Mononuclear cell (primary cell): ENCODE results near the gene TRPM1. TPM values are rescaled to one million over a fixed set of nuclear protein-coding genes. Genes with fewer than 3 reads are reported as not detected.

Experiments used
- H3K27me3 ChIP-seq: 2 replicates; pipeline ENCODE4 v1.6.0; 2011; ENCODE audit warnings: low read length, control low read depth; ENCODE audit not compliant: insufficient read depth
- H3K4me1 ChIP-seq: 2 replicates; pipeline ENCODE4 v1.5.1; 2011; ENCODE audit warnings: mild to moderate bottlenecking, low read length, control low read depth; ENCODE audit not compliant: insufficient read depth
- H3K4me3 ChIP-seq: 2 replicates; pipeline ENCODE4 v1.5.1; 2011; ENCODE audit warnings: mild to moderate bottlenecking, low read length, moderate library complexity
- H3K9me3 ChIP-seq: 2 replicates; pipeline ENCODE4 v1.5.1; 2011; ENCODE audit warnings: low read depth, mild to moderate bottlenecking, control low read depth, low read length
- total RNA-seq: library from RNA; depleted of rRNA; stranded (reverse); fragments of >200 nt; gene quantifications from one replicate; pipeline ENCODE4 v1.2.3, GENCODE V29; 2012

TRPM1 gene
- total RNA-seq, 1 donor, result not detected

- Histone ChIP-seq H3K9me3 (no peaks in the 10 kb centered on the region), H3K4me1 (no peaks in the 10 kb centered on the region)
These were observed 29.2 kb upstream of the TRPM1 start for GRCh38 chr15:31130576-31131237.

GRCh38 chr15:31129769-31130303, 28.3 kb upstream of the TRPM1 start:
- no peaks in the 10 kb centered on the region for H3K9me3 ChIP-seq
- H3K27me3 ChIP-seq, result no peaks in the 10 kb centered on the region
- H3K4me3 ChIP-seq, result no peak overlapping the region
- H3K4me1 ChIP-seq, result no peaks in the 10 kb centered on the region

More at GRCh38 chr15:31130576-31131237, 29.2 kb upstream of the TRPM1 start:
- H3K4me3 ChIP-seq, result no peak overlapping the region
- no peaks in the 10 kb centered on the region for H3K27me3 ChIP-seq

- H3K4me1 ChIP-seq, result no peaks in the 10 kb centered on the region
- H3K9me3 ChIP-seq, result no peaks in the 10 kb centered on the region
- no peaks in the 10 kb centered on the region for H3K27me3 ChIP-seq
- no peak overlapping the region for H3K4me3 ChIP-seq
These were observed 27.6 kb upstream of the TRPM1 start for GRCh38 chr15:31128919-31129768.

- no peaks in the 10 kb centered on the region for H3K9me3 ChIP-seq
- no peak overlapping the region for H3K4me3 ChIP-seq
These were observed 27.0 kb upstream of the TRPM1 start for GRCh38 chr15:31128477-31128876.

GRCh38 chr15:31127596-31128261, 26.2 kb upstream of the TRPM1 start:
- Histone ChIP-seq H3K4me1 (no peaks in the 10 kb centered on the region), H3K4me3 (no peak overlapping the region), H3K9me3 (no peaks in the 10 kb centered on the region), H3K27me3 (no peaks in the 10 kb centered on the region)

More at GRCh38 chr15:31128477-31128876, 27.0 kb upstream of the TRPM1 start:
- Histone ChIP-seq H3K4me1 (no peaks in the 10 kb centered on the region), H3K27me3 (no peaks in the 10 kb centered on the region)

GRCh38 chr15:31125061-31125460, 23.5 kb upstream of the TRPM1 start:
- Histone ChIP-seq H3K4me1 (no peaks in the 10 kb centered on the region), H3K9me3 (peaks cover 12% of the 10 kb centered on the region), H3K4me3 (no peak overlapping the region), H3K27me3 (no peaks in the 10 kb centered on the region)

- H3K27me3 ChIP-seq, result no peaks in the 10 kb centered on the region
- H3K4me1 ChIP-seq, result no peaks in the 10 kb centered on the region
- no peak overlapping the region for H3K4me3 ChIP-seq
- H3K9me3 ChIP-seq, result peaks cover 8% of the 10 kb centered on the region
These were observed 15.0 kb upstream of the TRPM1 start for GRCh38 chr15:31116423-31117030.

GRCh38 chr15:31111091-31111647, 9.6 kb upstream of the TRPM1 start:
- Histone ChIP-seq H3K27me3 (no peaks in the 10 kb centered on the region), H3K4me1 (peaks cover 9% of the 10 kb centered on the region), H3K4me3 (no peak overlapping the region), H3K9me3 (peaks cover 5% of the 10 kb centered on the region)

- Histone ChIP-seq H3K27me3 (no peaks in the 10 kb centered on the region), H3K4me3 (no peak overlapping the region), H3K4me1 (peaks cover 9% of the 10 kb centered on the region), H3K9me3 (no peaks in the 10 kb centered on the region)
These were observed 7.3 kb upstream of the TRPM1 start for GRCh38 chr15:31108836-31109235.

GRCh38 chr15:31106495-31107300, 5.2 kb upstream of the TRPM1 start:
- Histone ChIP-seq H3K9me3 (no peaks in the 10 kb centered on the region), H3K4me1 (peaks cover 9% of the 10 kb centered on the region), H3K4me3 (no peak overlapping the region), H3K27me3 (no peaks in the 10 kb centered on the region)

- H3K4me3 ChIP-seq, result no peak overlapping the region
- H3K9me3 ChIP-seq, result no peaks in the 10 kb centered on the region
- peaks cover 18% of the 10 kb centered on the region for H3K4me1 ChIP-seq
- H3K27me3 ChIP-seq, result no peaks in the 10 kb centered on the region
These were observed 2.5 kb upstream of the TRPM1 start for GRCh38 chr15:31104003-31104402.

- Histone ChIP-seq H3K4me3 (no peak overlapping the region), H3K27me3 (no peaks in the 10 kb centered on the region), H3K4me1 (peaks cover 20% of the 10 kb centered on the region), H3K9me3 (no peaks in the 10 kb centered on the region)
These were observed 1.1 kb upstream of the TRPM1 start for GRCh38 chr15:31102374-31103342.

- no peaks in the 10 kb centered on the region for H3K27me3 ChIP-seq
- no peak overlapping the region for H3K4me3 ChIP-seq
- peaks cover 18% of the 10 kb centered on the region for H3K4me1 ChIP-seq
- H3K9me3 ChIP-seq, result no peaks in the 10 kb centered on the region
These were observed 455 bp upstream of the TRPM1 start for GRCh38 chr15:31102039-31102321.
